GM19324 (cell line): ENCODE results near the gene RAB3GAP1.

ENCODE experiments used
- ATAC-seq: cut with Tn5 transposase; IDR thresholded peaks from one replicate; pipeline ENCODE4 v1.9.1; 2021; ENCODE audit warnings: mild to moderate bottlenecking, moderate library complexity; ENCODE audit not compliant: unreplicated experiment, low FRiP score

Gene RAB3GAP1

GRCh38 chr2:135162377-135162776 is 110.3 kb downstream of the RAB3GAP1 start:
- no peak for ATAC-seq

- peak; percentile 19 for ATAC-seq
These were observed 110.7 kb downstream of the RAB3GAP1 start for GRCh38 chr2:135162786-135163185.

DNA sequence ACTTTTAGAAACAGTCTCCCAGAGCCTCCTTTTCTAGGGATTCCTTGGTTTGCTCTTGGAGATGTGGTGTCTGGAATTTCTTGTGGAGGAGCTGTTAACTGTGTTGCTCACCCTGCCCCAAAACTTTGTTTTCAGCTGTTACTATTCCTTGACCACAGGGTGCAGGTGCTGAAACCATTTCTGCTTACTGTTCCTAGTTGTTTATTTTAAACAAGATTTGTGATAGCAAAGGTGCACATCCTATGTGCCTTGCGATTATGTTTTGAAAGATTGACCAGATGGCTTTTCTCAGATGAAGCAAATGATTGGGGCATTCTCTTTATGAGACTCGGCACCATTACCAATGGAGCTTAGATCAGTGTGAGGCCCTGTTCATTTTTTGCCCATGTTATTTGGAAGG is 111.2 kb downstream of the RAB3GAP1 start:
- ATAC-seq: peak; percentile 72

- no peak for ATAC-seq
These were observed 111.8 kb downstream of the RAB3GAP1 start for GRCh38 chr2:135163901-135164300.

GRCh38 chr2:135164431-135164830 is 112.3 kb downstream of the RAB3GAP1 start:
- ATAC-seq: no peak

DNA sequence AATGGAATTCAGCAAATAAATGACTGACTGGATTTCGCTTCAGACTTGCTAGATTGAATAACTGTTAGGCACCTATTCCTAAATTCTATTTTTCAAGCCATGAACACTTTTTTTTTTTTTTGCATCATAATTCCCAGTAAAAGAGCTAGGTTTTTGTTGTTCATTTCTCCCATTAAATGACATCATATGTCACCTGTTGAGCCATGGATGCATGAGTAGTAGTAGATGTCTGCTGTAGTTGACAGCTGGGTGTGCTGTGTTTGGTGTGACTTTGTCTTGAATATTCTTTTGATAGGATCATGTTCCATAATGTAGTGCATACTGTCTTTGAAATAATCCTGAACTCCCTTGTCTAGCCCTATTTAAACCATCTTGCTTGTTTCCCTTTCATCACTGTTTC is 115.2 kb downstream of the RAB3GAP1 start:
- no peak for ATAC-seq

DNA sequence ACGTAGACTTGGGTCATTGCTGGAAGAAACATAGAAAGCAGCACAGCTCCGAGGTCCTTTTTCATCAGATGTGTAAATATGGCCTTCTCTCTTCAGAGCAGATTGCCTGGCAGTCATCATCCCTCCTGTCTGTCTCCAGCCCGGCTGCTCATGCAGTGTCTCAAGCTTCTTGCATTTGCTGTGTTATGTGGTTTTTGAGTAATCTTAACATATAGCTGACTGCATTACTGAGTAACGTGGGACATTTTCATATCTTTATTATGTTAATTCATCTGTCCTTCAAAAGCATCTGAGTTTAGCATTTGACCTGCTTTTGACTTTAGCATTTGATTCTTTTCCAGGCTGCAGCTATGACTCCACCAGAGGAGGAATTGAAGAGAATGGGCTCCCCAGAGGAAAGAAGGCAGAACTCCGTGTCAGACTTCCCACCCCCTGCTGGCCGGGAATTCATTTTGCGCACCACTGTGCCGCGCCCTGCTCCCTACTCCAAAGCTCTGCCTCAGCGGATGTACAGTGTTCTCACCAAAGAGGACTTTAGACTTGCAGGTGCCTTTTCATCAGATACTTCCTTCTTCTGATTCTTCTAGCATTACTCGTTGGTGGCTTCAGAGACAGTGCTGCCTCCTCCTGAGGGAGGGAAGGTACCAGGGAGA is 116.2 kb downstream of the RAB3GAP1 start:
- no peak for ATAC-seq

DNA sequence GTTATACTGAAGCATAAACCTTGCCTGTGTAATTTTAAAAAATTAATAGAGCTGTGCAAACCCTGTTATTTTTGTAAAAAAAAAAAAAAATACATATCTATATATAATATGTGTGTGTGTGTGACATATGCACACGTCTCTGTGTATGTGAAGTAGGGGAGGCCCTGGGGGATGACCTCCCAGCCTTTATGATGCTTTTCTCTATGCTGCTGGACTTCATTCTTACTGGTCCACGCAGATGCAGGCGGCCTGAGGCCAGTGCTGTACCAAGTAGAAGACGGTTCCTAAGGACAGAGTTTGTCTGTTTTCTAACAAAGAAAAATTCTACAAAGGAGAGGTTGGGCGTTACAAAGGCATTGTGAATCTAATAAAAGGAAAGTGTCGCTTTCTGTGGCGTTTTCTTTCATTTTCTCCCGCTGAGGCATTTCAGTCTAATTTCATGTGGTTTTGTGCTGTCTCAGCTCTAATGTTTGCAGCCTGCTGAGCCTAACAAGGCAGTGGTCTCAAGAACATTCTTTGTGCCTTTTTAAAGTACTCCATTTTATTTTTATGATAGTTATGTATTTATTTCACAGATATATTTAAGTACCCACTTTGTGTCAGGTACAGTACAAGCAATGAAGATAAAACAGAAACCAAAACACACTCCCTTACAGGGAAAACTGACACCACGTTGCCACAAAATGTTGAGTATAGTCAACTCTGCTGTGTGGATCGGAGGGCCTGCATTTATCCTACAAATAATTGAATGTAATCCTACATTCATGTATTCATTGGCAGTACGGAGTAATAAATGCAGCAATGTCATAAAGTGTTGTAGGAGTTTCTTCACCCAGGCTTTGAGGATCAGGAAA is 118.0 kb downstream of the RAB3GAP1 start:
- no peak for ATAC-seq

DNA sequence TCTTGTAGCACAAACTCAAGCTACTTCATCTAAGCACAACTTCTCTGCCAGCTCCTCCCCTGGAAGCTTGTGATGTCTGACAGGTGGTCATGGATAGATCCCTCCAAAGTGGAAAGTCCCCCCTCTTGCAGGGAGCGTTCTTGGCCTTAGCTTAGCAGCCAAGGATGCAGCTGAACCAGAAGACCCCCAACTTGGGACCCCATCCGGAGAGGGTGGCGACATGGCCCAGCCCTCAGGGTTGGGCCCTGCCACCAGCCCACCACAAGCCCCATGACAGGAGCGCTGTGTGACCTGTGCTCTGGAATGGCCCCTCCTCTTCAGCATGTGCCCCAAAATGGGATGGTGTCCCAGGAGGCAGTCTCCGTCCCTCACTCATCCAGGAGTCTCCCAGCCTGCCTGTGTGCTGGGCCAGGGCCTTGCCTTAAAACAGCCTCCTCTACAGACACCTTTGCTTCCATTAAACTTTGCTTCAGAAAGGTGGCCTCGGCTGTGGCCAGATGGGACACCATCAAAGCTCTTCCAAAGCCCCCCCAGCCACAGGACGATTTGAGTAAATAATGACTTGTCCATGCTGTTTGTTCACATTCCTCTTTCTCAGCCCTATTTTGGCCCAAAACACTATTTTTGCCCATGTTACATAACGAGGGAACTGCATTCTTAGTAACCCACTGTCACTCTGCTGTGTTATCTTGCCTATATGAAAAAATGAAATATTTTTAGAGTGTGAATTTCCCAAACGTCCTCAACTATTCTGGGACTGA is 122.1 kb downstream of the RAB3GAP1 start:
- no peak for ATAC-seq

- ATAC-seq: no peak
These were observed 122.7 kb downstream of the RAB3GAP1 start for GRCh38 chr2:135174810-135175093.

GRCh38 chr2:135175177-135175576 is 123.1 kb downstream of the RAB3GAP1 start:
- ATAC-seq: no peak

- ATAC-seq: no peak
These were observed 127.6 kb downstream of the RAB3GAP1 start for GRCh38 chr2:135179689-135180088.

GRCh38 chr2:135182190-135182589 is 130.1 kb downstream of the RAB3GAP1 start:
- no peak for ATAC-seq

DNA sequence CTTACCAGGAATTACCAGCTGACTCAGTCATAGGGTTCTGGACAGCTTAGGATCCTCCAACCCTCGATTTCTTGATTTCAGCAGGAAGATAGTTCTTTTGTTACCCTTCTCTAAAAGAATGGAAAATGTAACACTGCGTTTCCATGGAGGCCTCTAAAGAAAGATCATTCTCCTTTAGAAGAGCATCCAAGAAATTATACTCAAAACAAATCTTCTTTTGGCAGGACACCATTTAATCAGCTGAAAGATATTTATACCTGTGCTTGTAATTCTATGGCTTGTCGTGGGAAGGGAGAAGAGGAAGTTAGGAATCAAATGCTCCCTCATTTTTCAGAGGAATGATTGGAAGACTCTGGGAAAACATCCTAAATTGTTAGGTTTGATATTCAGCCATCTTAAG is 130.5 kb downstream of the RAB3GAP1 start:
- ATAC-seq: no peak

DNA sequence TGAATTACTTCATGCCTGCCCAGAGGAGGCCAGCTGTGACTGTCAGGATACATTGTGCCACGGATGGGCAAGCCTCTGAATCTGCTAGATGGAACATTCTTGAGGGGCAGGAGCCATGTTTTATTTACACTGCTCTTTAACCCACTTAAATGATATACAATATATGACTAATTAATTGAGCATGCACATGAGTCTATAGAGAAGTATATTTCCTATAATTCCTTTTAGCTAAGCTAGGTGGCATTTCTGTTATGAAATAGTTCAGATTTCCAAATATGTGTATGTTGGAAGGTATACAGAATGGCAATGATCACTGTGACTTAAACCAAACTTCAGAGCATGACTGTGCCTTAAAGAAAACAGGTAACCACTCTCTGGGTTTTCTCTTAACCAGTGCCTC is 131.7 kb downstream of the RAB3GAP1 start:
- ATAC-seq: no peak

DNA sequence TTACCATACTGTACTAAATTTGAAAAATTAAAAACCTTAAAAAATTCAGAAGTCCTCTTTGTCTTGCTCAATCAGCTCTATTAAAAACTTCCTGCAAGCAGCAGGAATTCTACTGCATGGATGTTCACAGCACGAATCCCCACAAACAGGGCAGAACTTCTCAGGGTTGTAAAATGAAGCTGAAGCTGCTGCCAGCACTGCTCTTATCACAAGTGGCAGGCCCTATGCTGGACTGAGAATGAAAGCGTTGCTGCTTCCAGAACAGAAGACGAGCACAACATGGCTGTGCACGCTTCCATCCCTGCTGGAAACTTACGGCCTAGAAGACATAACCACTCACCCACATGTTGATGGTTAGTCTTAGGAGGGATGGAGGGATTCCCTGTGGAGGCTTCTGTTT is 134.0 kb downstream of the RAB3GAP1 start:
- ATAC-seq: no peak

DNA sequence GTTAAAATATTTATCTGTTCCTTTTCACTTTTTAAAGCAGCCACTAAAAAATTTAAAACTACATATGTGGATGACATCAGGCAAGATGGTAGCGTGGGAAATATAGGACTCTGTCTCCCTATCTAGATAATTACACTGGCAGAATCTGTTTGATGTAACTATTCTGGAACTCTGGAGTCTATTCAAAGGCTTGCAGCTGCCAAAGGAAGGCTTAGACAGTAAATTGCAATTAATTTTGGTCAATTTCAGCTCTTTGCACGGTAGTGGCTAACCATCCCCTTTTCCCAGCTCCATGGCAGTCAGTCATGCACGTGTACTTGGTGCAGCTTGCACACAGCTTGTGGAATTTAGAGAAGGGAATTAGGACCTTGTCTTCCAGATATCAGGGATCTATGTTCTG is 135.2 kb downstream of the RAB3GAP1 start:
- no peak for ATAC-seq

- ATAC-seq: no peak
These were observed 137.1 kb downstream of the RAB3GAP1 start for GRCh38 chr2:135189148-135189547.

GRCh38 chr2:135190799-135191198 is 138.7 kb downstream of the RAB3GAP1 start:
- no peak for ATAC-seq

DNA sequence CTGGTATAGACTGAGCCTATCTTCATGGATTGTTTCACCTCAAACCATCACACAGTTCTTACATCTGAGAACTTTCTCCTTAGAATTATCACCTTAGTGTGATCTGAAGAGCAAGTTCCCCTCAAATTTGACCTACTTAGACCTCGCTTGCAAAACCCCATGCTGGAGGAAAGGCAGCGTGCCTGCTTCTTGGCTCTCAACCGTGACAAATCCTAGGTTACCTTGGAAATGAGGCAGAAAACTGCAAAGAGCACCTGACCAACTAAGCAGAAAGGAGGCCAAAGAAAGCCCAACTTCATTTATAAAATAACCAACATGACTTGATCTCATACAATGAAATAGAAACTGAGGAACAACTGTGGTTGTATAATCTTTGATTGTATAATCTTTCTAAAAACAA is 146.4 kb downstream of the RAB3GAP1 start:
- ATAC-seq: no peak

DNA sequence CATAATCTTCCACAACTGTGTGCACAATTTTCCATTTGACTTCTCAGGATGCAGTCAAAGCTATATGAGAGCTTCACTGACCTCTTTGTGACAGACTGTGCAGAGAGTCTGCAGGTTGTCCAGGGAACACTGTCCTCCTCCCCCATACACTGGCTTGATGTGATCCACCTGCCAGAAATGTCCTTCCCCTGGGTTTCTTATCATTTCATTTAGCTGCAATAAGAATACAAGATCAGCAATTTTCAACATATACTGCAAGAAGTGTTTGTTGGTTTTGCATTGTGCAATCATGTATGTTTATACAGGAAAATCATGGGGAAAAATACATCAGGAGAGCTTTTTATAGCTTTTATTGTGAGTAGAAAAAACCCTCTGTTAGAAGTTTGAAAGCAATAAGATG is 150.7 kb downstream of the RAB3GAP1 start:
- no peak for ATAC-seq

GRCh38 chr2:135203944-135204343 is 151.9 kb downstream of the RAB3GAP1 start:
- ATAC-seq: no peak
